HFF-Myc (cell line): ENCODE results near the gene ATCAY.
"Not testable (repeated sequence)": the region's sequence is repeated elsewhere in the genome, so short reads cannot be mapped to it uniquely, and the experiment has no call there.

Source experiments
- DNase-seq: peaks from one replicate; pipeline ENCODE4 v3.0.0-alpha.2; 2011; ENCODE audit warnings: low read depth; ENCODE audit errors: extremely low read depth
- H3K4me3 ChIP-seq: replicated peaks from 2 replicates; pipeline ENCODE4 v1.5.1; 2011; ENCODE audit warnings: low read depth, mild to moderate bottlenecking, control low read depth, low read length
- TF ChIP-seq, protein P1 (sequence below): IDR thresholded peaks from 2 replicates; pipeline ENCODE4 v1.5.1; 2012; ENCODE audit warnings: mild to moderate bottlenecking, low read depth, low read length, control low read depth; ENCODE audit errors: missing control alignments

Gene ATCAY

DNA sequence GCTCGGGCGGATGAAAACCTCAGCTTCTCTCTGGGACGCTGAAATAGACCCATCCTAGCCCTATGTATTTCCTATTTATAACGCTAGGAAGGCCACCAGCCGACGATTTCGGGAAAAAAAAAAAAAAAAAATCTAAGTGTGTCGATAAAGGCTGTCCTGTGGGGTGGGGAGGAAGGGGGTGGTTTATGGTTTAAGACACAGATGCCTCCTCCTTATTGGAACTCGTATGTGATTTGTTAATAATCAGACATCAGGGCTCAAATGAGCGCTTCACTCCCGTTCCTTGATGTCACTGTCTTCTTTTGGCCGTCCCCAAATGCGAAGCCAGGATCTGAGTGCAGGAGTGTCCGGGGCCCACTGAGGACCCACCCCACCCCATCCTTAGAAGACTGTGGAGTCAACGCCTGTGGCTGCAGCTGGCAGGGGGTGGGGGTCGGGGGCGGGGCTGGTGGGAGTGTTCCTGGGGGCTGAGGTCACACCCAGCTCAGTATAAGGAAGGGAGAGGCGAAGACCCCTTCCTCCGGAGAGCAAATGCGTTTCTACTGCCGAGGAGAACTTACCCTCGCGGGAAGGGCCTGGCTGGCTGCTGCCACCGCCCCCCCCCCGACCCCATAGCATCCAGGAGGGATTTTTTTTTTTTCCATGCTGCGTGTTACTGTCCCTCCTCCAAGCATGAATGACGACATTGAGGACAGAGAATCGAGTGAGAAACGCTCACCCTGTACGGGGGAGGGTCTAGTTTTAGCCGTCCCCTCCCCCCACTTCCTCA is 971 bp downstream of the ATCAY start:
- no peak overlapping the region for H3K4me3 ChIP-seq
- no peak for DNase-seq
- TF ChIP-seq, protein P1, sequence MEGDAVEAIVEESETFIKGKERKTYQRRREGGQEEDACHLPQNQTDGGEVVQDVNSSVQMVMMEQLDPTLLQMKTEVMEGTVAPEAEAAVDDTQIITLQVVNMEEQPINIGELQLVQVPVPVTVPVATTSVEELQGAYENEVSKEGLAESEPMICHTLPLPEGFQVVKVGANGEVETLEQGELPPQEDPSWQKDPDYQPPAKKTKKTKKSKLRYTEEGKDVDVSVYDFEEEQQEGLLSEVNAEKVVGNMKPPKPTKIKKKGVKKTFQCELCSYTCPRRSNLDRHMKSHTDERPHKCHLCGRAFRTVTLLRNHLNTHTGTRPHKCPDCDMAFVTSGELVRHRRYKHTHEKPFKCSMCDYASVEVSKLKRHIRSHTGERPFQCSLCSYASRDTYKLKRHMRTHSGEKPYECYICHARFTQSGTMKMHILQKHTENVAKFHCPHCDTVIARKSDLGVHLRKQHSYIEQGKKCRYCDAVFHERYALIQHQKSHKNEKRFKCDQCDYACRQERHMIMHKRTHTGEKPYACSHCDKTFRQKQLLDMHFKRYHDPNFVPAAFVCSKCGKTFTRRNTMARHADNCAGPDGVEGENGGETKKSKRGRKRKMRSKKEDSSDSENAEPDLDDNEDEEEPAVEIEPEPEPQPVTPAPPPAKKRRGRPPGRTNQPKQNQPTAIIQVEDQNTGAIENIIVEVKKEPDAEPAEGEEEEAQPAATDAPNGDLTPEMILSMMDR, result no peak

DNA sequence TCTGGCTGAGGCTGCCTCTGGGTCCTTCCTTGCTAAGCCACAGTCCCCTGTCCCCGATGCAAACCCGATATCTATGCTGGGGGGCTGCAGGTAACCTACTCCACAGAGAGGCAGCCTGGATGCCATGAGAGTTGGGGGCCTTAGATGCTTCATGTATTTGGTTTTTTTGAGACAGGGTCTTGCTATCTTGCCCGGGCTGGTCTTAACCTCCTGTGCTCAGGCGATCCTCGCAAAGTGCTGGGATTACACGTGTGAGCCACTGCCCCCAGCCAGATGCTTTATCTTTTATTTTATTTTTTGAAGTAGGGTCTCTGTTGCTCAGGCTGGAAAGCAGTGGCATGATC is 1.5 kb downstream of the ATCAY start:
- H3K4me3 ChIP-seq, result no peak overlapping the region
- DNase-seq, result no peak
- TF ChIP-seq, protein P1, result no peak

DNA sequence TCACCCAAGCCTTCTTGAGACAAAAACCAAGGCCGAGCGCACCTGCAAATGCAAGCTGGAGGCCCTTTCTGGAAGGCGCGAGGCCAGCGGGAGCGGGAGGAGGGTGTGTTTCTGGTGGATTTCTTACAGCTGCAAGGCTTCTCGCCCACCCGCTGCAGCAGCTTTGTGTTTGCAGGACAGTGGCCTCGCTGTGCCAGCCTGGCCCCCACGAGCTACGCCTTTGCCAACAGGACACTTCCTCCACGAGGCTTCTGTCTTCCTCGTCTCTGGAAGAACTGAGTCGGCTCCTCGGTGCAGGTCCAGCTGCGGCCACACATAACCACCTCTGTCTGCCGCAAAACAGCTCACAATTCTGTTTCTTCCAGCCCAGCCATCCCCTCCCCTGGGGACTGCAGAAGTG is 10.1 kb downstream of the ATCAY start:
- TF ChIP-seq, protein P1, result no peak
- no peak for DNase-seq
- H3K4me3 ChIP-seq, result no peak overlapping the region

DNA sequence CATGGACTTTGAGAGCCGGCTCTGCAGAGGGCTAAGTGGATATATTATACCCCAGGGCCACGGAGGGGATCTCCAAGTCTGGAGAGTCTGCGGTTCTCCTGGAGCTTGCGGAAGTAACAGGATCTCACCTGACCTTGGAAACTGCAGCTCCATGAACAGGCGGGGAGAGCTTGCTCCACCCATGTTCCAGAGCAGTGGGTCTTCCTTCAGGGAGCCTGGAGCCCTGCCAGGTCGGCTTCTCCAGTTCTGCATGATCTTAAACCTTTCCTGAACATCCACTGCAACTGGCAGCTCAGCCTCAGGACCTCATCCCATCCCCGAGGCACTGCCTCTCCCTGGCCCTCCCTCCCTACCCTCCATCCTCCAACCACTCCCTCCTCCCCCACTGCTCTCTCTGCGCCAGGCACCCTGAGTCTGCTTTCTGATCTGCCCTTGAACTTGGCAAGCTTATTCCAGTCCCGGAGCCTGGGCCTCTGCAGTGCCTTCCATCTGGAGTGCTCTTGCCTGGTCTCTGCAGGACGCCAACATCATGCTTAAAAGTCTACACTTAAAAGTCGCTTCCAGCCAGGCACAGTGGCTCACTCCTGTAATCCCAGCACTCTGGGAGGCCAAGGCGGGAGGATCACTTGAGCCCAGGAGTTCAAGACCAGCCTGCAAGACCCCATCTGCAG is 13.2 kb downstream of the ATCAY start:
- no peak overlapping the region for H3K4me3 ChIP-seq
- TF ChIP-seq, protein P1, result no peak
- no peak for DNase-seq

DNA sequence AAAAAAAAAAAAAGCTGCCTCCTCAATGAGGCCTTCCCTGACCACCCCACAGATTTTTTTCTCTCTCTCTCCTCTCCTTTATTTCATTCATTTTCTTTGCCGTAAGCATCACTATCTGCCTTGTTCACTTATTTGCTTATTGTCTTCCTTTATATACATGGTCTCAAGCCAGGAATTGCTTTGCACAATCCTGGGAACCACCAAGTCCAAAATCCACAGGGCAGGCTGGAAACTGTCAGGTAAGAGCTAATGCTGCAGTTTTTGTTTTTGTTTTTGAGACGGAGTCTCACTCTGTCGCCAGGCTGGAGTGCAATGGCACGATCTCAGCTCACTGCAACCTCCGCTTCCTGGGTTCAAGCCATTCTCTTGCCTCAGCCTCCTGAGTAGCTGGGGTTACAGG is 14.5 kb downstream of the ATCAY start:
- DNase-seq, H3K4me3 ChIP-seq: not testable (repeated sequence)

DNA sequence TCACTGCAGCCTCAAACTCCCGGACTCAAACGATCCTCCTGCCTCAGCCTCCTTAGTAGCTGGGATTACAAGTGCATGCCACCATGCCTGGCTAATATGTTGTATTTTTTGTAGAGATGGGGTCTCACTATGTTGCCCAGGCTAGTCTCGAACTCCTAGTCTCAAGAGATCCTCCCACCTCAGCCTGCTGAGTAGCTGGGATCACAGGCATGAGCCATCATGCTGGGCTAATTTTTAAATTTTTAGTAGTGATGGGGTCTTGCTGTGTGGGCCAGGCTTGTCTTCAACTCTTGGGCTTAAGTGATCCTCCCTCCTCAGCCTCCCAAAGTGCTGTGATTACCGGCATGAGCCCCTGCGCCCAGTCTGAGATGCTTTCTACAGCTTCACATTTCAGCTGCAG is 15.3 kb downstream of the ATCAY start:
- H3K4me3 ChIP-seq, result no peak overlapping the region
- TF ChIP-seq, protein P1, result no peak
- DNase-seq, result no peak

DNA sequence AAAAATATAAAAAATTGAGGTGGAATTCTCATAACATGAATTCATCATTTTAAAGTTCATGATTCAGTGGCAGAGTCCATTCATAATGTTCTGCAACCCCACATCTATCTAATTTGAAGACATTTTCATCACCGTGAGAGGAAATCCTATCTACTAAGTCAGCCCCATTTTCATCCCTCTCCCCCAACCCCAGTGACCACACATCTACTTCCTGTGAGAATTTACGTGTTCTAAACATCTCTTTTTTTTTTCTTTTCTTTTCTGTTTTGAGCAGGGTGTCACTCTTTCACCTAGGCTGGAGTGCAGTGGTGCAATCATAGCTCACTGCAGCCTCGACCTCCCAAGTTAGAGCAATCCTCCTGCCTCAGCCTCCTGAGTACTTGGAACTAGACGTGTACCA is 17.5 kb downstream of the ATCAY start:
- no peak overlapping the region for H3K4me3 ChIP-seq
- no peak for DNase-seq
- TF ChIP-seq, protein P1, result no peak
